IMR-90 (cell line): Measurements from ENCODE around the gene NFATC3. TPM values are rescaled to one million over a fixed set of nuclear protein-coding genes. Genes with fewer than 3 reads are reported as not detected.

ENCODE experiments used
- ATAC-seq: fragments of 200-7000 bp; cut with Tn5 transposase; 2 replicates; pipeline ENCODE4 v1.9.1; 2020; ENCODE audit warnings: low read depth, mild to moderate bottlenecking, moderate library complexity
- BruUV-seq: library from RNA; stranded (reverse); fragments of 400-500 nt; replicated peaks from 2 replicates; lab custom pipeline; 2021; lab: Mats Ljungman, UMichigan
- CTCF ChIA-PET: fragments of 300-600 bp; formaldehyde crosslinking; extraction: SDS; loops from one replicate; lab custom pipeline; 2021; ENCODE audit warnings: antibody characterized with exemption; lab: Yijun Ruan, JAX
- POLR2A ChIA-PET: fragments of 300-600 bp; sonication (Branson Sonifier 250); formaldehyde crosslinking; loops from one replicate; lab custom pipeline; 2022; ENCODE audit warnings: antibody characterized with exemption; ENCODE audit not compliant: unreplicated experiment; lab: Charles Lee
- DNase-seq: peaks from one replicate; pipeline ENCODE4 v3.0.0; 2013
- H2AFZ ChIP-seq: replicated peaks from 2 replicates; pipeline ENCODE3; 2013; ENCODE audit warnings: low read length, mild to moderate bottlenecking; ENCODE audit not compliant: poor library complexity
- H2AK5ac ChIP-seq: 2 replicates; pipeline ENCODE4 v1.6.1; 2013; ENCODE audit warnings: low read depth, low read length, inconsistent platforms
- H2AK9ac ChIP-seq: replicated peaks from 2 replicates; pipeline ENCODE3; 2013; ENCODE audit warnings: mild to moderate bottlenecking, low read depth, low read length, moderate library complexity; ENCODE audit not compliant: poor library complexity
- H2BK120ac ChIP-seq: 2 replicates; pipeline ENCODE4 v1.6.1; 2013; ENCODE audit warnings: low read depth, low read length, inconsistent platforms
- H2BK15ac ChIP-seq: 3 replicates; pipeline ENCODE4 v1.6.1; 2013; ENCODE audit warnings: low read depth, low read length, inconsistent platforms
- H2BK20ac ChIP-seq: 2 replicates; pipeline ENCODE4 v1.6.1; 2013; ENCODE audit warnings: low read depth, mild to moderate bottlenecking, inconsistent platforms, low read length, moderate library complexity
- H2BK5ac ChIP-seq: 2 replicates; pipeline ENCODE4 v1.6.1; 2013; ENCODE audit warnings: mild to moderate bottlenecking, low read depth, low read length, inconsistent platforms; ENCODE audit not compliant: poor library complexity, severe bottlenecking
- H3K14ac ChIP-seq: replicated peaks from 2 replicates; pipeline ENCODE4 v1.6.1; 2013; ENCODE audit warnings: low read depth, low read length, inconsistent platforms
- H3K18ac ChIP-seq: 2 replicates; pipeline ENCODE4 v1.6.1; 2013; ENCODE audit warnings: low read depth, low read length, control low read depth
- H3K23ac ChIP-seq: 2 replicates; pipeline ENCODE4 v1.6.1; 2013; ENCODE audit warnings: low read depth, low read length, inconsistent platforms
- H3K27ac ChIP-seq: 2 replicates; pipeline ENCODE4 v1.5.1; 2013; ENCODE audit warnings: mild to moderate bottlenecking, control low read depth, low read length; ENCODE audit not compliant: insufficient read depth
- H3K27me3 ChIP-seq: 2 replicates; pipeline ENCODE4 v1.6.1; 2013; ENCODE audit warnings: low read length; ENCODE audit not compliant: control insufficient read depth, insufficient read depth
- H3K36me3 ChIP-seq: 2 replicates; pipeline ENCODE4 v1.6.1; 2013; ENCODE audit warnings: low read length, mixed read lengths; ENCODE audit not compliant: control insufficient read depth, insufficient read depth
- H3K4ac ChIP-seq: 2 replicates; pipeline ENCODE4 v1.6.1; 2013; ENCODE audit warnings: low read depth, low read length, inconsistent platforms
- H3K4me1 ChIP-seq: 2 replicates; pipeline ENCODE4 v1.6.1; 2013; ENCODE audit warnings: low read length, mixed read lengths; ENCODE audit not compliant: control insufficient read depth, insufficient read depth
- H3K4me2 ChIP-seq: 2 replicates; pipeline ENCODE4 v1.6.1; 2013; ENCODE audit warnings: low read depth, mild to moderate bottlenecking, control low read depth, low read length, moderate library complexity
- H3K4me3 ChIP-seq: 2 replicates; pipeline ENCODE4 v1.5.1; 2013; ENCODE audit warnings: low read depth, mild to moderate bottlenecking, control low read depth, low read length, moderate library complexity; ENCODE audit not compliant: insufficient read depth
- H3K56ac ChIP-seq: 2 replicates; pipeline ENCODE4 v1.6.1; 2013; ENCODE audit warnings: low read length, inconsistent platforms; ENCODE audit not compliant: insufficient read depth; ENCODE audit errors: extremely low read depth
- H3K79me1 ChIP-seq, 2 experiments: 2 replicates each; pipeline ENCODE4 v1.6.1; 2013; ENCODE audit warnings: low read length in 2 of 2, inconsistent platforms in 1 of 2, low read depth in 1 of 2
- H3K9ac ChIP-seq: 2 replicates; pipeline ENCODE4 v1.6.1; 2013; ENCODE audit warnings: low read depth, low read length, control low read depth
- H3K9me1 ChIP-seq: 2 replicates; pipeline ENCODE4 v1.6.1; 2013; ENCODE audit warnings: low read length, inconsistent platforms; ENCODE audit not compliant: insufficient read depth
- H3K9me3 ChIP-seq: 2 replicates; pipeline ENCODE4 v1.6.1; 2013; ENCODE audit warnings: low read length; ENCODE audit not compliant: control insufficient read depth, insufficient read depth
- H4K20me1 ChIP-seq: 2 replicates; pipeline ENCODE4 v1.6.1; 2013; ENCODE audit warnings: low read length, inconsistent platforms; ENCODE audit not compliant: insufficient read depth
- H4K5ac ChIP-seq: 2 replicates; pipeline ENCODE4 v1.6.1; 2013; ENCODE audit warnings: mild to moderate bottlenecking, low read depth, low read length, control low read depth
- H4K8ac ChIP-seq, 2 experiments: 2 replicates each; pipeline ENCODE4 v1.6.1; 2013; ENCODE audit warnings: low read depth in 2 of 2, low read length in 2 of 2, control low read depth in 1 of 2, inconsistent platforms in 1 of 2
- H4K91ac ChIP-seq: 2 replicates; pipeline ENCODE4 v1.6.1; 2013; ENCODE audit warnings: low read depth, low read length, inconsistent platforms; ENCODE audit not compliant: insufficient read depth
- BHLHE40 ChIP-seq: fragments of 150-350 bp; IDR thresholded peaks from 2 replicates; pipeline ENCODE4 v1.6.1; 2016; ENCODE audit warnings: mild to moderate bottlenecking, low read depth, low read length
- CEBPB ChIP-seq: IDR thresholded peaks from 2 replicates; pipeline ENCODE4 v1.6.1; 2012; ENCODE audit warnings: low read depth, low read length, improper control_type of control experiment
- CHD1 ChIP-seq: IDR thresholded peaks from 2 replicates; pipeline ENCODE4 v1.6.1; 2012; ENCODE audit warnings: low read depth, low read length, improper control_type of control experiment
- FOS ChIP-seq: fragments of 150-350 bp; IDR thresholded peaks from 2 replicates; pipeline ENCODE4 v1.6.1; 2016; ENCODE audit warnings: low read depth, low read length
- MAFK ChIP-seq: IDR thresholded peaks from 2 replicates; pipeline ENCODE4 v1.6.1; 2012; ENCODE audit warnings: low read depth, low read length, improper control_type of control experiment
- MAZ ChIP-seq: IDR thresholded peaks from 2 replicates; pipeline ENCODE4 v1.6.1; 2012; ENCODE audit warnings: low read depth, mild to moderate bottlenecking, low read length, improper control_type of control experiment, moderate library complexity, borderline replicate concordance
- MXI1 ChIP-seq: IDR thresholded peaks from 2 replicates; pipeline ENCODE4 v1.6.1; 2012; ENCODE audit warnings: low read depth, mild to moderate bottlenecking, low read length, moderate library complexity, borderline replicate concordance
- NFE2L2 ChIP-seq: fragments of 150-350 bp; IDR thresholded peaks from 2 replicates; pipeline ENCODE4 v1.6.1; 2016; ENCODE audit warnings: low read depth, mild to moderate bottlenecking, low read length
- POLR2A ChIP-seq: IDR thresholded peaks from 2 replicates; pipeline ENCODE4 v1.6.1; 2012; ENCODE audit warnings: mild to moderate bottlenecking, low read depth, low read length
- RAD21 ChIP-seq: IDR thresholded peaks from 2 replicates; pipeline ENCODE4 v1.6.1; 2012; ENCODE audit warnings: low read length, improper control_type of control experiment
- RCOR1 ChIP-seq: IDR thresholded peaks from 2 replicates; pipeline ENCODE4 v1.6.1; 2012; ENCODE audit warnings: mild to moderate bottlenecking, low read length, improper control_type of control experiment; ENCODE audit not compliant: insufficient replicate concordance
- RFX5 ChIP-seq: IDR thresholded peaks from 2 replicates; pipeline ENCODE4 v1.8.0; 2012; ENCODE audit warnings: low read depth, mild to moderate bottlenecking, low read length, moderate library complexity
- SMC3 ChIP-seq: fragments of 150-350 bp; IDR thresholded peaks from 2 replicates; pipeline ENCODE4 v1.6.1; 2016; ENCODE audit warnings: low read depth, mild to moderate bottlenecking, antibody characterized with exemption, low read length, moderate library complexity
- WGBS, 2 experiments: methylation state at CpG; one replicate each; pipeline versions ENCODE4 v1.1.5 to v1.1.7; 2013; ENCODE audit warnings: missing lambda C conversion rate in 2 of 2; ENCODE audit not compliant: insufficient read length in 1 of 2; ENCODE audit errors: extremely low coverage in 2 of 2; 5-methylcytosine and 5-hydroxymethylcytosine counted together
- dilution Hi-C: fragments of 300-500 bp; cut with HindIII; formaldehyde crosslinking; loops from one replicate; pipeline ENCODE4 v1.14.3; 2018; ENCODE audit warnings: low sequenced_read_pairs; ENCODE audit not compliant: unreplicated experiment
- in situ Hi-C: fragments of 300-500 bp; cut with MboI; formaldehyde crosslinking; loops from 3 replicates; pipeline ENCODE4 v1.14.3; 2019; ENCODE audit warnings: low sequenced_read_pairs, inconsistent platforms, mixed read lengths
- intact Hi-C: fragments of 100-400 bp; cut with micrococcal nuclease; formaldehyde crosslinking; loops from 2 replicates; pipeline ENCODE4 v1.10.0; 2022
- polyA plus RNA-seq, 3 experiments: library from polyadenylated mRNA; depleted of rRNA; stranded (reverse); fragments of >200 nt; gene quantifications; 2 replicates each; pipeline ENCODE4 v1.2.3, GENCODE V29; 2012; ENCODE audit warnings: low replicate concordance in 1 of 3
- total RNA-seq: library from RNA; depleted of rRNA; stranded (reverse); fragments of >200 nt; gene quantifications from 2 replicates; pipeline ENCODE4 v1.2.3, GENCODE V29; 2012
- TF ChIP-seq, protein P1 (sequence below): fragments of 150-350 bp; IDR thresholded peaks from 2 replicates; pipeline ENCODE4 v1.6.1; 2016; ENCODE audit warnings: low read depth, mild to moderate bottlenecking, low read length, moderate library complexity, borderline replicate concordance
- TF ChIP-seq, protein P2 (sequence below): fragments of 150-350 bp; IDR thresholded peaks from 2 replicates; pipeline ENCODE4 v1.6.1; 2017; ENCODE audit warnings: mild to moderate bottlenecking, antibody characterized with exemption, low read length, low read depth
- TF ChIP-seq, protein P3 (sequence below): conservative IDR thresholded peaks from 2 replicates; pipeline ENCODE4 v1.5.1; 2012; ENCODE audit warnings: mild to moderate bottlenecking, low read depth, low read length, improper control_type of control experiment

Gene NFATC3
- total and polyA plus RNA-seq, 2 of the 4 experiments (the other 2 are of a cell fraction): 6.3 to 21.5 TPM

DNA sequence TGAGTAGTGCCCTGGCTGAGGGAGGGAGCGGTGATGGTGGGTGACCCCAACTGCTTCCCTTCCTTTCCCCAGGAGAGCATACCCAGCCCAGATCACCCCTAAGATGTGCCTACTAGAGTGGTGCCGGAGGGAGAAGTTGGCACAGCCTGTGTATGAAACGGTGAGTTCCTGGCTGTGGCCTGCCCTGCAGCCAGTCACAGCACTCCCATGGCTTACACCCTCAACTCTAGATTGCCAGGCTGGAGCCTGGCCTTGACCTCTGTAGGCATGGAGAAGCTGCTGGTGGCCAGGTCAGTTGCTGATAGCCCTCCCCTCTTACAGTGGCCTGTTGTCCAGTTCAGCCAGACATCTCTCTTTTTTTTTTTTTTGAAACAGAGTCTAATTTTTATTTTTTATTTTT, 8.6 kb upstream of the NFATC3 start:
- Histone ChIP-seq H2BK120ac (no peak overlapping the region), H3K27ac (no peak overlapping the region), H2BK5ac (no peak overlapping the region), H3K4me2 (no peak overlapping the region), H2AFZ (no peak overlapping the region), H4K8ac (no peak overlapping the region), H4K5ac (no peak overlapping the region), H3K18ac (no peak overlapping the region), H4K91ac (no peak overlapping the region), H2AK5ac (no peak overlapping the region), H3K4me3 (no peak overlapping the region), H2BK15ac (no peak overlapping the region), H3K27me3 (no peaks in the 10 kb centered on the region), H3K36me3 (peaks cover 45% of the 10 kb centered on the region), H3K23ac (no peak overlapping the region), H3K79me1 (0 out of 4 replicates have a peak, but pooled peaks cover 0 to 3% of the 10 kb centered on the region in 2 experiments), H3K14ac (no peak overlapping the region), H4K20me1 (no peaks in the 10 kb centered on the region), H3K9ac (no peak overlapping the region), H3K4ac (no peak overlapping the region), H2AK9ac (no peak overlapping the region), H3K9me3 (no peaks in the 10 kb centered on the region), H2BK20ac (no peak overlapping the region), H3K56ac (no peak overlapping the region), H3K4me1 (peaks cover 17% of the 10 kb centered on the region), H3K9me1 (peaks cover 23% of the 10 kb centered on the region)
- intact Hi-C loops (no loop called here), dilution Hi-C loops (no loop called here), in situ Hi-C loops (no loop called here)
- no TSS peak for BruUV-seq
- ATAC-seq: no peak
- TF ChIP-seq, protein P1, sequence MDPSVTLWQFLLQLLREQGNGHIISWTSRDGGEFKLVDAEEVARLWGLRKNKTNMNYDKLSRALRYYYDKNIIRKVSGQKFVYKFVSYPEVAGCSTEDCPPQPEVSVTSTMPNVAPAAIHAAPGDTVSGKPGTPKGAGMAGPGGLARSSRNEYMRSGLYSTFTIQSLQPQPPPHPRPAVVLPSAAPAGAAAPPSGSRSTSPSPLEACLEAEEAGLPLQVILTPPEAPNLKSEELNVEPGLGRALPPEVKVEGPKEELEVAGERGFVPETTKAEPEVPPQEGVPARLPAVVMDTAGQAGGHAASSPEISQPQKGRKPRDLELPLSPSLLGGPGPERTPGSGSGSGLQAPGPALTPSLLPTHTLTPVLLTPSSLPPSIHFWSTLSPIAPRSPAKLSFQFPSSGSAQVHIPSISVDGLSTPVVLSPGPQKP: no peak
- TF ChIP-seq MAFK: no peak
- TF ChIP-seq, protein P2, sequence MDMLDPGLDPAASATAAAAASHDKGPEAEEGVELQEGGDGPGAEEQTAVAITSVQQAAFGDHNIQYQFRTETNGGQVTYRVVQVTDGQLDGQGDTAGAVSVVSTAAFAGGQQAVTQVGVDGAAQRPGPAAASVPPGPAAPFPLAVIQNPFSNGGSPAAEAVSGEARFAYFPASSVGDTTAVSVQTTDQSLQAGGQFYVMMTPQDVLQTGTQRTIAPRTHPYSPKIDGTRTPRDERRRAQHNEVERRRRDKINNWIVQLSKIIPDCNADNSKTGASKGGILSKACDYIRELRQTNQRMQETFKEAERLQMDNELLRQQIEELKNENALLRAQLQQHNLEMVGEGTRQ: no peak
- no peak for TF ChIP-seq CEBPB
- TF ChIP-seq, protein P3, sequence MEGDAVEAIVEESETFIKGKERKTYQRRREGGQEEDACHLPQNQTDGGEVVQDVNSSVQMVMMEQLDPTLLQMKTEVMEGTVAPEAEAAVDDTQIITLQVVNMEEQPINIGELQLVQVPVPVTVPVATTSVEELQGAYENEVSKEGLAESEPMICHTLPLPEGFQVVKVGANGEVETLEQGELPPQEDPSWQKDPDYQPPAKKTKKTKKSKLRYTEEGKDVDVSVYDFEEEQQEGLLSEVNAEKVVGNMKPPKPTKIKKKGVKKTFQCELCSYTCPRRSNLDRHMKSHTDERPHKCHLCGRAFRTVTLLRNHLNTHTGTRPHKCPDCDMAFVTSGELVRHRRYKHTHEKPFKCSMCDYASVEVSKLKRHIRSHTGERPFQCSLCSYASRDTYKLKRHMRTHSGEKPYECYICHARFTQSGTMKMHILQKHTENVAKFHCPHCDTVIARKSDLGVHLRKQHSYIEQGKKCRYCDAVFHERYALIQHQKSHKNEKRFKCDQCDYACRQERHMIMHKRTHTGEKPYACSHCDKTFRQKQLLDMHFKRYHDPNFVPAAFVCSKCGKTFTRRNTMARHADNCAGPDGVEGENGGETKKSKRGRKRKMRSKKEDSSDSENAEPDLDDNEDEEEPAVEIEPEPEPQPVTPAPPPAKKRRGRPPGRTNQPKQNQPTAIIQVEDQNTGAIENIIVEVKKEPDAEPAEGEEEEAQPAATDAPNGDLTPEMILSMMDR: no peak
- TF ChIP-seq RFX5: no peak
- no peak for TF ChIP-seq RCOR1
- no peak for TF ChIP-seq POLR2A
- no peak for TF ChIP-seq SMC3
- TF ChIP-seq FOS: no peak
- no peak for TF ChIP-seq RAD21
- TF ChIP-seq NFE2L2: no peak
- no peak for TF ChIP-seq MAZ
- no peak for TF ChIP-seq CHD1
- TF ChIP-seq MXI1: no peak
- no peak for TF ChIP-seq BHLHE40
- ChIA-PET POLR2A (no interaction called here), CTCF (interaction anchor here (0.5 kb wide), 1 partner anchor 11 kb away, joined by 3 read pairs; no protein-coding TSS in a partner anchor)
- no CpG with 5 or more reads among the region's 3 CpGs for WGBS, 2 experiments
- DNase-seq: no peak
